ENCODE results near the gene LONRF2.

LONRF2 gene

GRCh38 chr2:100241236-100241635 lies 81.1 kb downstream of the LONRF2 start:
- H4K20me1 ChIP-seq (ENCODE audit: insufficient read depth, low read length, poor library complexity, severe bottlenecking), result no peaks in the 10 kb centered on the region
- H2AFZ ChIP-seq (ENCODE audit: low read length), result no peak overlapping the region
- no peaks in the 10 kb centered on the region for H3K9me3 ChIP-seq (ENCODE audit: insufficient read depth, low read depth, low read length)
- no peaks in the 10 kb centered on the region for H3K27me3 ChIP-seq (ENCODE audit: insufficient read depth, low read length, poor library complexity, severe bottlenecking)
- H3K4me3 ChIP-seq (ENCODE audit: low read length, poor library complexity, severe bottlenecking), result no peak overlapping the region
- no peaks in the 10 kb centered on the region for H3K36me3 ChIP-seq (ENCODE audit: insufficient read depth, low read length)
- no peak overlapping the region for H3K9ac ChIP-seq (ENCODE audit: low read depth, low read length, poor library complexity, severe bottlenecking)
- no peaks in the 10 kb centered on the region for H3K9me2 ChIP-seq (replicated peaks; ENCODE audit: low read depth, low read length)
- H3K4me2 ChIP-seq (ENCODE audit: low read depth, low read length, poor library complexity, severe bottlenecking), result no peak overlapping the region
- H3F3A ChIP-seq (ENCODE audit: low read depth), result 0 out of 2 replicates have a peak, but pooled peaks cover 5% of the 10 kb centered on the region
- TF ChIP-seq CTCF (conservative IDR thresholded peaks at IDR 0.05; ENCODE audit: low read length) (no peak), EZH2phosphoT487 (IDR thresholded peaks at IDR 0.05; ENCODE audit: borderline replicate concordance) (no peak)
- H3K4me1 ChIP-seq (ENCODE audit: insufficient read depth, low read length, poor library complexity, severe bottlenecking), result peaks cover 20% of the 10 kb centered on the region
- no peaks in the 10 kb centered on the region for H3K79me2 ChIP-seq (ENCODE audit: insufficient read depth, low read length)

GRCh38 chr2:100240386-100240785 lies 81.9 kb downstream of the LONRF2 start:
- peaks cover 12% of the 10 kb centered on the region; the same call in 1 of the 2 replicates for H3F3A ChIP-seq (ENCODE audit: low read depth)
- no peak overlapping the region for H3K4me3 ChIP-seq (ENCODE audit: low read length, poor library complexity, severe bottlenecking)
- no peaks in the 10 kb centered on the region for H3K9me2 ChIP-seq (replicated peaks; ENCODE audit: low read depth, low read length)
- H3K4me1 ChIP-seq (ENCODE audit: insufficient read depth, low read length, poor library complexity, severe bottlenecking), result peaks cover 28% of the 10 kb centered on the region
- TF ChIP-seq CTCF (conservative IDR thresholded peaks at IDR 0.05; ENCODE audit: low read length) (no peak), EZH2phosphoT487 (IDR thresholded peaks at IDR 0.05; ENCODE audit: borderline replicate concordance) (no peak)
- no peak overlapping the region for H3K9ac ChIP-seq (ENCODE audit: low read depth, low read length, poor library complexity, severe bottlenecking)
- H3K79me2 ChIP-seq (ENCODE audit: insufficient read depth, low read length), result no peaks in the 10 kb centered on the region
- H3K4me2 ChIP-seq (ENCODE audit: low read depth, low read length, poor library complexity, severe bottlenecking), result no peak overlapping the region
- no peaks in the 10 kb centered on the region for H3K9me3 ChIP-seq (ENCODE audit: insufficient read depth, low read depth, low read length)
- no peak overlapping the region for H2AFZ ChIP-seq (ENCODE audit: low read length)
- no peaks in the 10 kb centered on the region for H3K36me3 ChIP-seq (ENCODE audit: insufficient read depth, low read length)
- H4K20me1 ChIP-seq (ENCODE audit: insufficient read depth, low read length, poor library complexity, severe bottlenecking), result no peaks in the 10 kb centered on the region
- H3K27me3 ChIP-seq (ENCODE audit: insufficient read depth, low read length, poor library complexity, severe bottlenecking), result no peaks in the 10 kb centered on the region

- Histone ChIP-seq H3K79me2 (ENCODE audit: insufficient read depth, low read length) (no peaks in the 10 kb centered on the region), H3K36me3 (ENCODE audit: insufficient read depth, low read length) (no peaks in the 10 kb centered on the region), H3F3A (ENCODE audit: low read depth) (peaks cover 15% of the 10 kb centered on the region; the same call in 1 of the 2 replicates), H3K9me2 (replicated peaks; ENCODE audit: low read depth, low read length) (no peaks in the 10 kb centered on the region), H2AFZ (ENCODE audit: low read length) (no peak overlapping the region), H4K20me1 (ENCODE audit: insufficient read depth, low read length, poor library complexity, severe bottlenecking) (no peaks in the 10 kb centered on the region), H3K9ac (ENCODE audit: low read depth, low read length, poor library complexity, severe bottlenecking) (no peak overlapping the region), H3K4me1 (ENCODE audit: insufficient read depth, low read length, poor library complexity, severe bottlenecking) (peaks cover 32% of the 10 kb centered on the region), H3K4me2 (ENCODE audit: low read depth, low read length, poor library complexity, severe bottlenecking) (no peak overlapping the region), H3K4me3 (ENCODE audit: low read length, poor library complexity, severe bottlenecking) (no peak overlapping the region), H3K27me3 (ENCODE audit: insufficient read depth, low read length, poor library complexity, severe bottlenecking) (no peaks in the 10 kb centered on the region), H3K9me3 (ENCODE audit: insufficient read depth, low read depth, low read length) (no peaks in the 10 kb centered on the region)
- TF ChIP-seq EZH2phosphoT487 (IDR thresholded peaks at IDR 0.05; ENCODE audit: borderline replicate concordance) (no peak), CTCF (conservative IDR thresholded peaks at IDR 0.05; ENCODE audit: low read length) (no peak)
Measured at GRCh38 chr2:100239486-100240210, 82.7 kb downstream of the LONRF2 start.
